GM06990 (cell line): ENCODE results near the gene LRCH1.
"Not testable (repeated sequence)": the region's sequence is repeated elsewhere in the genome, so short reads cannot be mapped to it uniquely, and the experiment has no call there.

ENCODE experiments used
- DNase-seq: peaks from one replicate; pipeline ENCODE4 v3.0.0-alpha.2; 2011; ENCODE audit not compliant: insufficient read length; ENCODE audit errors: extremely low read depth
- H3K27me3 ChIP-seq: replicated peaks from 2 replicates; pipeline ENCODE4 v1.6.0; 2011; ENCODE audit warnings: low read length; ENCODE audit not compliant: control insufficient read depth, insufficient read depth
- H3K36me3 ChIP-seq: 2 replicates; pipeline ENCODE4 v1.5.1; 2011; ENCODE audit warnings: low read length; ENCODE audit not compliant: control insufficient read depth, insufficient read depth
- H3K4me3 ChIP-seq: replicated peaks from 2 replicates; pipeline ENCODE4 v1.5.1; 2011; ENCODE audit warnings: low read depth, mild to moderate bottlenecking, control low read depth, low read length
- CTCF ChIP-seq: IDR thresholded peaks from 2 replicates; pipeline ENCODE4 v1.5.1; 2011; ENCODE audit warnings: low read length, control low read depth, mild to moderate bottlenecking, inconsistent platforms; ENCODE audit not compliant: insufficient read depth, poor library complexity, severe bottlenecking

Gene LRCH1

DNA sequence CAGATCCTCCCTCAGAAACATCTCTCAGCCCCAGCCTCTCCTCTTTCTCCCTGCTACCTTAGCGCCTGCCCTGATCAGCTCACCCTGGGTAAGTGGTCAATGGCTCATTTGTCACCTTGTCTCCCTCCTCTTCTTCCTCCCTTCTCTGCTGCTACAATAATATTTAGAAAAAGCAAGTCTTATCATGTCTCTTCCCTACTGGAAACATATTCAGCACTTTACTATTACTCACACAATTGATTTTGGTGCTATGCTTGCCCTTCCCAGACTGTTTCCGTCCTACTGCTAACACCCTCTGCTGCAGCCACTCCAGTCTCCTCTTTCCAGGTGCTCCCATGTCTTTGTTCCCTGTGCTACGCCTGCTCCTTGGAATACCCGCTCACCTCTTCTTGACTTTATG is 208.2 kb downstream of the LRCH1 start:
- no peak for DNase-seq
- H3K27me3 ChIP-seq: no peaks in the 10 kb centered on the region
- TF ChIP-seq CTCF: no peak
- H3K36me3 ChIP-seq: no peaks in the 10 kb centered on the region
- H3K4me3 ChIP-seq: no peak overlapping the region

DNA sequence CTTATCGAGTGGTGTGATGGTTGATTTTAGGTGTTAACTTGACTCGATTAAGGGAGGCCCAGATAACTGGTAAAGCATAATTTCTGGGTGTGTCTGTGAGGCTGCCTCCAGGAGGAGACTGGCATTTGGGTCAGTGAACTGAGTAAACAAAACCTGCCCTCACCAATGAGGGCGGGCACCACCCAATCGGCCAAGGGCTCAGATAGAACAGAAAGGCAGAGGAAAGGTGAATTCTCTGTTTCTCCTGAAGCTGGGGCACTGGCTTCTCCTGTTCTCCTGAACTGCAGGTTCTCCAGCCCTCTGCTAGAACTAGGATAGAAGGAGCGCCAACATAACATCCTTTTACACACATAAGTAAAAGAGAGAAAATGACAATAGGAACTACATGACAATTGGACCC is 208.9 kb downstream of the LRCH1 start:
- H3K27me3 ChIP-seq: no peaks in the 10 kb centered on the region
- no peaks in the 10 kb centered on the region for H3K36me3 ChIP-seq
- H3K4me3 ChIP-seq: no peak overlapping the region
- TF ChIP-seq CTCF: no peak
- no peak for DNase-seq

- not testable (repeated sequence) for DNase-seq, H3K4me3 ChIP-seq, H3K27me3 ChIP-seq, H3K36me3 ChIP-seq
Observed at GRCh38 chr13:46769925-46770324, 217.0 kb downstream of the LRCH1 start.

- no peak for TF ChIP-seq CTCF
- H3K36me3 ChIP-seq: no peaks in the 10 kb centered on the region; the same call in 1 of the 2 replicates
Observed at GRCh38 chr13:46771693-46772092, 218.7 kb downstream of the LRCH1 start.

GRCh38 chr13:46773541-46773940 is 220.6 kb downstream of the LRCH1 start:
- no peak overlapping the region for H3K4me3 ChIP-seq
- no peaks in the 10 kb centered on the region for H3K27me3 ChIP-seq
- H3K36me3 ChIP-seq: no peaks in the 10 kb centered on the region; the same call in 1 of the 2 replicates
- no peak for TF ChIP-seq CTCF
- no peak for DNase-seq

More at GRCh38 chr13:46771693-46772092, 218.7 kb downstream of the LRCH1 start:
- no peak overlapping the region for H3K4me3 ChIP-seq
- no peaks in the 10 kb centered on the region for H3K27me3 ChIP-seq
- DNase-seq: no peak

DNA sequence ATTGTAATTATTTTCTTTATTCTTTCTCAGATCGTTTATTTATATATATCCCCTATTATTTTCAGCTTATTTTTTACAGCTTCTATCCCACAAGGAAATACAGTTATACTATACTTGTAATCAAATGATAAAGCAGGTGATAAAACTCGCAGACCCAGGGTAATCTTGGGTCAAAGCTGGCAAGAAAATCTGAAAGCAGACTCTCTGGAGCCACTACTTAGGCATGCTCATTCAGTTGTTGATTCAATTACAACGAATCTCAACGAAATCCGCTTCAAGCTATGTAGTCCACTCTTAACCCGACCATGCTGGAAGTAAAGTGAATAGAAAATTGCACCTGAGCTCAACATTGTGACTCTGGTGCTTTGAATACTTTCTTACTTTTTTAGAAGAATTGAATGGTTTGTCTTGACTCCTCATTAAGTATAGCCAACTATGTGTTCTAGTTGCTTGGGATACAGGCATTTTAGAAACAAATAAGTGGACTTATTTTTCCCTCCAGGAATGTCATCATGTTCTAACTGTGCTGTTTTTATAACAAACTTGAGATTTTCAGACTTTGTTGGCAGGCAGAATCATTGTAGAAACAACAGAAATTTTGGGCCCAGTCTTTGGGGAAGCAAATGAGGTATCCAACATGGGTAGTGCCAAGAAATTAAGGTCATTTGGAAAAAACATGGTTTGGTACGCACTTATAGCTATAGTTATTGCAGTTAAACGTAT is 222.6 kb downstream of the LRCH1 start:
- no peak for DNase-seq
- no peak overlapping the region for H3K4me3 ChIP-seq
- TF ChIP-seq CTCF: no peak
- H3K36me3 ChIP-seq: no peaks in the 10 kb centered on the region; the same call in 1 of the 2 replicates
- H3K27me3 ChIP-seq: no peaks in the 10 kb centered on the region
